Dendritic cell treated with granulocyte-macrophage colony-stimulating factor and Interleukin-4, amounts not matched to agents 40 ng/mL and 50 ng/mL, for 4 days (primary cell): Measurements from ENCODE around the gene ZDHHC14.
"Not testable (repeated sequence)": the region's sequence is repeated elsewhere in the genome, so short reads cannot be mapped to it uniquely, and the experiment has no call there.

Experiments used
- H3K27ac Mint-ChIP-seq: one replicate; pipeline ENCODE4 v1.8.0; 2022; ENCODE audit warnings: mild to moderate bottlenecking, mixed read lengths
- H3K27me3 Mint-ChIP-seq: one replicate; pipeline ENCODE4 v1.8.0; 2022; ENCODE audit warnings: mild to moderate bottlenecking, mixed read lengths
- H3K36me3 Mint-ChIP-seq: one replicate; pipeline ENCODE4 v1.8.0; 2022; ENCODE audit warnings: low read depth, mixed read lengths
- H3K4me1 Mint-ChIP-seq: one replicate; pipeline ENCODE4 v1.8.0; 2022; ENCODE audit warnings: low read depth, mixed read lengths
- H3K4me3 Mint-ChIP-seq: one replicate; pipeline ENCODE4 v1.8.0; 2022; ENCODE audit warnings: mild to moderate bottlenecking, moderate library complexity, mixed read lengths
- H3K9me3 Mint-ChIP-seq: one replicate; pipeline ENCODE4 v1.8.0; 2022; ENCODE audit warnings: mixed read lengths
- intact Hi-C: fragments of 100-400 bp; cut with micrococcal nuclease; formaldehyde crosslinking; loops from one replicate; pipeline ENCODE4 v1.15.0; 2022

The ZDHHC14 gene

GRCh38 chr6:157707576-157707975 is 326.6 kb downstream of the ZDHHC14 start:
- peaks cover 3% of the 10 kb centered on the region for H3K27me3 Mint-ChIP-seq
- intact Hi-C loops = no loop called here
- H3K4me3 Mint-ChIP-seq = no peak overlapping the region
- H3K9me3 Mint-ChIP-seq = no peaks in the 10 kb centered on the region
- H3K4me1 Mint-ChIP-seq = no peaks in the 10 kb centered on the region
- H3K36me3 Mint-ChIP-seq = no peaks in the 10 kb centered on the region
- H3K27ac Mint-ChIP-seq = no peak overlapping the region

DNA sequence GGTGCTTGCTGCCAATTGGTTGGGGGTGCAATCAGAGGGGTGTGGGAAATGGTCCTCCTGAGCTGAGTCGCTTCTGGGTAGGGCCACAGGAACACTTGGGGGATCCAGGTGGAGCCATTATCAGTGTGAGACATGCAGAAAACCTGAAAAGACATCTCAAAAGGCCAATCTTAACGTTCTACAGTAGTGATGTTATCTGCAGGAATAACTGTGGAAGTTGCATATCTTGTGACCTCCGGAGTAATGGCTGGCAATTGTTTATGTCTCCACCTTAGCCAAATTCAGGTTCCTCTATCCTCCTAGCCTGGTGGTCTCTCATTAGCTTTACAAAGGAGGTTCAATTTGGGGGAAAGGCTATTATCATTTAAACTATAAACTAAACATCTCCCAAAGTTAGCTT is 327.2 kb downstream of the ZDHHC14 start:
- H3K27ac Mint-ChIP-seq = no peak overlapping the region
- H3K4me3 Mint-ChIP-seq = no peak overlapping the region
- no peaks in the 10 kb centered on the region for H3K4me1 Mint-ChIP-seq
- peaks cover 3% of the 10 kb centered on the region for H3K27me3 Mint-ChIP-seq
- no peaks in the 10 kb centered on the region for H3K9me3 Mint-ChIP-seq
- intact Hi-C loops = no loop called here
- no peaks in the 10 kb centered on the region for H3K36me3 Mint-ChIP-seq

- Mint-ChIP-seq H3K27ac (no peak overlapping the region), H3K4me1 (no peaks in the 10 kb centered on the region), H3K27me3 (peaks cover 4% of the 10 kb centered on the region), H3K4me3 (no peak overlapping the region), H3K36me3 (no peaks in the 10 kb centered on the region), H3K9me3 (no peaks in the 10 kb centered on the region)
- intact Hi-C loops = no loop called here
These were observed 327.9 kb downstream of the ZDHHC14 start for GRCh38 chr6:157708933-157709332.

DNA sequence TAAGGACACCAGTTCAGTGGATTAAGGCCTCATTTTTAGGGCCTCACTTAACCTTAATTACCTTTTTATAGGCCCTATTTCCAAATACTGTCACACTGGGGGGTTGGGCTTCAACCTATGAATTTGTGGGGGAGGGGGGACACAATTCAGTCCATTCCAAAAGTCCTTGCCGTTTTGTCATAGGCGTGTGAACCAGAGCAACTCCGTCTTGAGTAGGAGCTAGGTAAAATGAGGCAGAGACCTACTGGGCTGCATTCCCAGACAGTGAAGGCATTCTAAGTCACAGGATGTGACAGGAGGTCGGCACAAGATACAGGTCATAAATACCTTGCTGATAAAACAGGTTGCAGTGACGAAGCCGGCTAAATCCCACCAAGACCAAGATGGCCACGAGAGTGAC is 328.6 kb downstream of the ZDHHC14 start:
- no peak overlapping the region for H3K27ac Mint-ChIP-seq
- intact Hi-C loops = no loop called here
- no peaks in the 10 kb centered on the region for H3K36me3 Mint-ChIP-seq
- H3K9me3 Mint-ChIP-seq = no peaks in the 10 kb centered on the region
- peaks cover 4% of the 10 kb centered on the region for H3K27me3 Mint-ChIP-seq
- H3K4me1 Mint-ChIP-seq = no peaks in the 10 kb centered on the region
- H3K4me3 Mint-ChIP-seq = no peak overlapping the region

GRCh38 chr6:157710604-157711003 is 329.6 kb downstream of the ZDHHC14 start:
- no peak overlapping the region for H3K27ac Mint-ChIP-seq
- no peaks in the 10 kb centered on the region for H3K4me1 Mint-ChIP-seq
- H3K36me3 Mint-ChIP-seq = no peaks in the 10 kb centered on the region
- intact Hi-C loops = no loop called here
- H3K9me3 Mint-ChIP-seq = no peaks in the 10 kb centered on the region
- no peak overlapping the region for H3K4me3 Mint-ChIP-seq
- H3K27me3 Mint-ChIP-seq = peaks cover 4% of the 10 kb centered on the region

GRCh38 chr6:157711060-157711459 is 330.1 kb downstream of the ZDHHC14 start:
- no peaks in the 10 kb centered on the region for H3K4me1 Mint-ChIP-seq
- no peaks in the 10 kb centered on the region for H3K9me3 Mint-ChIP-seq
- peaks cover 4% of the 10 kb centered on the region for H3K27me3 Mint-ChIP-seq
- no peak overlapping the region for H3K27ac Mint-ChIP-seq
- H3K36me3 Mint-ChIP-seq = no peaks in the 10 kb centered on the region
- intact Hi-C loops = no loop called here
- no peak overlapping the region for H3K4me3 Mint-ChIP-seq

DNA sequence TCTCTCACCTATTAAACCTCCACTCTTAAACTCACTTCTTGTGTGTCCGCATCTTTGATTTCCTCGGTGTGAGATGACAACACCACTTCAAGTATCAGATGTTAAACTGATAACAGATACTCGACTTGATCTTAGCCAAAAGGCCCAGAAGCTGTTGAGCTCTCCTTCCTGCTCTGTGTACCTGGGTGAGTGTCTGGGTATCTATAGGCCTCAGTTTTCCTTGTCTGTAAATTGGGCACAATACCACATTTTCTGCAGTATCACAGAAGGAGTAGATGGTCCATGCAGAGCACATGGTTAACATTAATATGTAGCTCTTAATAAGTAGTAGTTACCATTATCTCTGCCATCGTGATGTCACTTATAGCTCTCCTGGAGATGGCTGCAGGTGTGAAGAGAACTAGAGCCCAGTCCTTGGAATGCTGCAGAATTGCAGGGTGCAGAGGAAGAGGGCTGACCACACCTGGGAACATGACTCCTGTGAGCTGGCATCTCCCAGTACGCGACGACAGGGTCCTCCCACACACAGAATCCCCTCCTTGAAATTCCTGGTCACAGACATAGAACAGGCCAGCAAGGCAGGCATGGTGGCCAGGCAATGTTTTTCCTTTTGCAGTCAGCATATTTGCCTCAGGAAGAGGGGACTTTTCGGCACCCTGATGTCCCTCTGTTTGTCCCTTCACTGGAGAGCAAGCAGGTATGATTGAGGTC is 331.8 kb downstream of the ZDHHC14 start:
- intact Hi-C loops = no loop called here
- Mint-ChIP-seq H3K27ac (no peak overlapping the region), H3K36me3 (no peaks in the 10 kb centered on the region), H3K9me3 (no peaks in the 10 kb centered on the region), H3K4me3 (no peak overlapping the region), H3K4me1 (no peaks in the 10 kb centered on the region), H3K27me3 (peaks cover 4% of the 10 kb centered on the region)

- no peak overlapping the region for H3K27ac Mint-ChIP-seq
- H3K36me3 Mint-ChIP-seq = no peaks in the 10 kb centered on the region
- intact Hi-C loops = no loop called here
- no peak overlapping the region for H3K4me3 Mint-ChIP-seq
- H3K9me3 Mint-ChIP-seq = no peaks in the 10 kb centered on the region
- peaks cover 4% of the 10 kb centered on the region for H3K27me3 Mint-ChIP-seq
- no peaks in the 10 kb centered on the region for H3K4me1 Mint-ChIP-seq
These were observed 332.6 kb downstream of the ZDHHC14 start for GRCh38 chr6:157713451-157714152.

DNA sequence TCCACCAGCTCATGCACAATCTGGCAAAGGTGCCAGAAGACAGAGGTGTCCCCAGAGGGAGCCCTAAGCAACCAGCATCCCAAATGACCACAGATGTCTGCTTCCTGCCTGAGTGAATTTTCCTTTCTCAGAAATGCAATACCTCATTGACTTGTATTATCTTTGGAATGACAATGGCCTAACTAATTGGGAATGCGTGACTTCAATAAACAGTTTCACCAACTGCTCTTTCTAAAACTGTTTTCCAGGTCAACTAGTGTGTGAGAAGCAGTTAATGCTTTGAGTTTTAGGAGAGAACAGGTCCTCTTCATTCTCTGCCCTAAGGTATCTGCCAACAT is 333.1 kb downstream of the ZDHHC14 start:
- peaks cover 4% of the 10 kb centered on the region for H3K27me3 Mint-ChIP-seq
- H3K9me3 Mint-ChIP-seq = no peaks in the 10 kb centered on the region
- no peaks in the 10 kb centered on the region for H3K36me3 Mint-ChIP-seq
- H3K4me3 Mint-ChIP-seq = no peak overlapping the region
- H3K27ac Mint-ChIP-seq = no peak overlapping the region
- intact Hi-C loops = no loop called here
- no peaks in the 10 kb centered on the region for H3K4me1 Mint-ChIP-seq

DNA sequence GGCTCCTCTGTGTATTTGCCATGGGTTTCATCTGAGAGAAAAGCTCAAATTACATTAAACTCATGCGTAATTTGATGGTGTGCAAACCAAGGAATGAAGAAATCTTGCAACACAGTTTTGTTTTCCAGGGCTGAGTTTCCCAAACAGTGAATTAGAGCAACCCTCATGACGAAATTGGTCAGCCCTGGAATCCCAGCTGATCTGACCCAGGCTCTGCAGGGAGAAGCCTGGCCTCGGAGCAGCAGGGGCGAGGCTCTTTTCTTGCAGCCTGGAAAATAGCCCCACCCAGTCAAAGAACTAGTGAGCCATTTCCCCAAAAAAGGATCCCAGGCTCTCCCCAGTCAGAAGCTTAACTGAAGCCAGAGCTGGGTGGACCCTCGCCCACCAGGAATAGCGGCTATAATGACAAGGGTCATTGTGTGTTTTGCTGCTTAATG is 334.8 kb downstream of the ZDHHC14 start:
- Mint-ChIP-seq H3K36me3 (no peaks in the 10 kb centered on the region), H3K4me3 (no peak overlapping the region), H3K4me1 (no peaks in the 10 kb centered on the region), H3K9me3 (no peaks in the 10 kb centered on the region), H3K27me3 (peaks cover 4% of the 10 kb centered on the region), H3K27ac (no peak overlapping the region)
- intact Hi-C loops = no loop called here

GRCh38 chr6:157716251-157716995 is 335.4 kb downstream of the ZDHHC14 start:
- Mint-ChIP-seq H3K4me3 (no peak overlapping the region), H3K36me3 (no peaks in the 10 kb centered on the region), H3K27me3 (peaks cover 5% of the 10 kb centered on the region), H3K27ac (no peak overlapping the region), H3K9me3 (no peaks in the 10 kb centered on the region), H3K4me1 (no peaks in the 10 kb centered on the region)
- intact Hi-C loops = no loop called here

DNA sequence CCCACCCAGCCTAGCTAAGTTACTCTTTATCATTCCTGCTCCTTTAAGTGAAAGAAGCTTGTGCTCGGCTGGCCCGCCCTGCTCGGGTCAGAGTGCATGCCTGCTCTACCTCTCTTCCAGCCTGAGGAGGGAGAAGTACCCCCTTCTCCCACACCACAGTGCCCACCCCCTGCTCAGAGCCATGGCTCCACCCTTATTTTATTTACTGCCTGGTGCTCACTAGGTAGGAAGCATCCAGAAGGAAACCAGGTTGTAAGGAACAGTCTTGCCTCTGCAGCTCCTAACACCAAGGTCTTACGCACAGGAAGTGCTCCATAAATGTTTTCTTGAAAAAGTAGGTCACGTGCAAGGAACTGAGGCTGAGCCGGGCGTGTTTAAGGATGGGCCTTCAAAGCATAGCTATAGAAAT is 336.4 kb downstream of the ZDHHC14 start:
- Mint-ChIP-seq H3K4me3 (no peak overlapping the region), H3K9me3 (no peaks in the 10 kb centered on the region), H3K4me1 (no peaks in the 10 kb centered on the region), H3K36me3 (no peaks in the 10 kb centered on the region), H3K27ac (no peak overlapping the region), H3K27me3 (peaks cover 7% of the 10 kb centered on the region)
- intact Hi-C loops = no loop called here

- no peak overlapping the region for H3K4me3 Mint-ChIP-seq
- H3K27ac Mint-ChIP-seq = no peak overlapping the region
- H3K4me1 Mint-ChIP-seq = no peaks in the 10 kb centered on the region
- no peaks in the 10 kb centered on the region for H3K9me3 Mint-ChIP-seq
- intact Hi-C loops = no loop called here
- peaks cover 5% of the 10 kb centered on the region for H3K27me3 Mint-ChIP-seq
- no peaks in the 10 kb centered on the region for H3K36me3 Mint-ChIP-seq
These were observed 337.7 kb downstream of the ZDHHC14 start for GRCh38 chr6:157718503-157719187.

- H3K27me3 Mint-ChIP-seq, H3K4me1 Mint-ChIP-seq, intact Hi-C loops, H3K36me3 Mint-ChIP-seq, H3K27ac Mint-ChIP-seq, H3K4me3 Mint-ChIP-seq: not testable (repeated sequence)
- peaks cover 14% of the 10 kb centered on the region for H3K9me3 Mint-ChIP-seq
These were observed 340.0 kb downstream of the ZDHHC14 start for GRCh38 chr6:157720964-157721363.
